SIG-M5 treated with dmso at 0.1 percent for 504 hours (cell line): ENCODE data around the gene FAM174B.

Source experiments
- DNase-seq: peaks from one replicate; lab custom pipeline; 2025; ENCODE audit not compliant: unreplicated experiment; lab: John Stamatoyannopoulos, UW

The FAM174B gene

DNA sequence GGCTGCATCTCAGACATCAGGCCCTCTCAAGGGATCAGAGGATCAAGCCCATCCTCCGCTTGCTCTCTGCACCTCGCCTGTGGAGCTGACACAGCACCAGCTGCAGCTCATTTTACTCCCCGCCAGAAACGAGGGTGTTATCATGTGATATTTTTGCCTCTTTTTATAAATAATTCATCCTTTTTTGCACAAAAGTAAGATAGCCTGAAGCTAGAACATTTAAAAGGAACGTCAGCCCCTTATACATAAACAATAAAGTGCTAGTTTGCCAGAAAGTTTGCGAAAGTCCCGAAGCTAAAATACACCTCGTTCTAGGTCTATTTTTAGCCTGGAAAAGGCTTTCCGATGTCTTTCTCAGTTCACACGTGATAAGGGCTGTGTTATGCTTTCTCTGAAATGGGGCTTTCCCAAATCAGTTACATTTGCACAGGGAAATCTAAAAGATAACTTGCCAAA, 9.6 kb upstream of the FAM174B start:
- DNase-seq = no peak

DNA sequence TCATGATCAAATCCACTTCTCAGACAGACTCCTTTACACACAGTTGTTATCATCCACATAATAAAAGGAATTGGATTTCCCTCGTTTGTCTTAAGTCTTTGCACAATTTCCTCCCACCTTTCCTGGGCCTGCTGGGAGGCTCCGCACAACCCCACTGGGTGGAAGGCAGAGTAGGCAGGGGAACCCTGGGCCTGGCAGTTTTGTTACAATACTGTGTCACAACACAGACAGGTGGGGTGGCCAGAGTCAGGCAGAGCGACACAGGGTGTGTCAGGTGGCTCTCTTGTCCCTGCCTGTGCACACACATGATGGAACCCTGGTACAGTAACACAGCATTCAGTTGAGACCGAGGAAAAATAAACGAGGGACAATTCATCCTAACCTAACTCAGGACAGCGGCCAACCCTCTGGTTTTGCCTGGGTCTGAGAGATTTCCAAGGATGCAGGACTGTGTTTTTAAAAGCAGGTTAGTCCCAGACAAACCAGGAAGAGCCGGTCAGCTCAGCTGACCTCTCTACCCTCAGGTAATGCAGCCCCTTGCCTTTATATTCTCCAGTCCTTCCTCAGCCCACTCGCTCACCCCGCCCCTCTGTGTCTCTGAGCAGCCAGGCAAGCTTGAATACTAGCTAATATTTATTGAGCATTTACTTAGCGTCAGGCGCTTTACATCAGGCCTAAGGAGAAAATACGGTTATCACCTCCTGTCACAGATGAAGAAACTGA, 8.8 kb upstream of the FAM174B start:
- no peak for DNase-seq

DNA sequence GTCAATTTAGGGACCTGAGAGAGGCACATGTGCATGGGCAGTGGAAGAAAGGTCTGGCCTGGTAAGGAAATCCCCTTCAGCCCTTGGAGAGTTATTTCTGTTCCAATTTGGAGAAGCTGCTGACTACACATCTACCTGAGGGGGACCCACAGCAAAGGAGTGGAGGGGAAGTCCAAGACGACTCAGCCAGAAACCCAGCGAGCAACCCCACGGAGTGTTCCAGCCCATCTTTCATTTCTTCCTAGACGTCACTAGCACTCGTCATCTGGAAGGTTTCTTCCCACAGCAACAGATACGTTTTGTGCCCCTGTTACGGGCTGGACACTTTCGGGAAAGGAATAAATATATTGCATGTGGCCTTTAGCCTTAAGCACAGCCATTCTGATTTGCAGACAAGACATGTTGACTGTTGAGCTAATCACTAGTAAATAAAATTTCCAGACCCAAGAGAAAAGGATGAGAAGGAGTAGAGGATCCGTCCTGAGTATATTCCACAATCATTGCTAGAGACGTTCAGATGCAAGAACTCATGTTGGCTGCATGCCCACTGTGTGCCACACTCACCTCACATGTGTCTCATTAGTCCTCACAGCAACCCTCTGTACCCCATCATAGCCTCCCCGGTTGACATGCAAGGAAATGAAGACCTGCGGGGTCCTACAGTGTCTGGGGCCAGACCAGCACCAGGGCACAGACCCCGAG, 7.8 kb upstream of the FAM174B start:
- DNase-seq = no peak

DNA sequence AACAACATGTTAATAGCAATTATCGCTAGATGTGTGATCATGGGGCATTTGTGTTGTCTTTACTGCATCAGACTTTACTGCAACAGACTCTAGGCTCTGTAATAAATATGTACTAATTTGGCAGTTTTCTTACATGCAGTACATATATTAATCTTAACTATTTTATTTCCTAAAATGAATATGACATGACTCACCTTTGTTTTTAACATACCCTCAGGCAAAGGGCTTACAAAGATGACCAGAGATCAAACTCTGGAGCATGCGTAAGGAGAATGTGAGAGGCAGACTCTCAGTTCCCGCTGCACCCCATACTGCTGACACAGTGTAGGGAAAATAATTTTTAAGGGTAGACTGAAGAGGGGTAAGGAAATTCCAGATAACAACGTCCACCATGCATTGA, 7.2 kb upstream of the FAM174B start:
- DNase-seq = no peak

DNA sequence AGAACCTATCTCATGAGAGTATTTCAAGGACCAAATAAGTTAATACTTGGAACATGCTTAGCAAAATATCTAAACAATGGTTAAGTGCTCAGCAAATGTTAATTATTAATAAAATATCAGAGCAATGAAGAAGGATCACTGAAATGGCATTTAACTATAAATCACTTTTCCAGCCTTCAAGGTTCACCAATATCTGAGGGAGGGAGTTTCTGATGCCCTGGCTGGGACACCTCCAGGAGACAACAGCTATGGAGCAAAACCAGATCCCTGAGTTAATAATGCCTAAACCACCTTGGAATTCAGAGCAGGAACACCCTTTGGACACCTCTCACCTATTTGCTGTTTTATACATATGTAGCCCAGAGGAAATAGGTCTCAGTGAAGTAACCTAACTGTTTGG, 6.4 kb upstream of the FAM174B start:
- no peak for DNase-seq

DNA sequence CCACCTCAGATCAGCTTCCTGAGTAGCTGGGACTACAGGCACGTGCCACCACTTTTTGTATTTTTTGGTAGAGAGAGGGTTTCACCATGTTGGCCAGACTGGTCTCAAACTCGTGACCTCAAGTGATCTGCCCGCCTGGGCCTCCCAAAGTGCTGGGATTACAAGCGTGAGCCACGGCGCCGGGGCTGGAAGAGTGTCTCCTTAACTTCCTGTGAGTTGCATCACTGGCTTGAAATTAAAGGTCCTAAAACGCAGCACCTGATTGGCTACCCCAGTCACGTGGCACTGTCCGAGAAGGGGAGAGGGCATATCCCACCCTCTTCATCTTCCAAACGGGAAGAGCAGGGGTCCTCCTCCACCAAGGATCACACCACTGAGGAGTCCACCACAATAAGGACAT, 5.5 kb upstream of the FAM174B start:
- DNase-seq = no peak

DNA sequence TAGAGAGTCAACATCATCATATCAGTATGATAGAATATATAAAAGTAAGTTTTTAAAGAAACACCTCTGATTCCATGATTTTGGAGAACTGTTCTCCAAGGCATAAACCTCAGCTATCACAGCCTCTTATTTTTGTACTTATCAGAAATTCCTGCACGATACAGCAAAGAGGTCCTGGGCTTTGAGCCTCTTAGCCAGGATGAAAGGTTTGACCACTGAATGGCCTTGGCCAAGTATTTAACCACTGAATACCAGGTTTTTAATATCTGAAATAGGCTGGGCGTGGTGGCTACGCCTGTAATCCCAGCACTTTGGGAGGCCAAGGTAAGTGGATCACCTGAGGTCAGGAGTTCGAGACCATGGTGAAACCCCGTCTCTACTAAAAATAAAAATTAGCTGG, 1.9 kb upstream of the FAM174B start:
- DNase-seq = no peak

DNA sequence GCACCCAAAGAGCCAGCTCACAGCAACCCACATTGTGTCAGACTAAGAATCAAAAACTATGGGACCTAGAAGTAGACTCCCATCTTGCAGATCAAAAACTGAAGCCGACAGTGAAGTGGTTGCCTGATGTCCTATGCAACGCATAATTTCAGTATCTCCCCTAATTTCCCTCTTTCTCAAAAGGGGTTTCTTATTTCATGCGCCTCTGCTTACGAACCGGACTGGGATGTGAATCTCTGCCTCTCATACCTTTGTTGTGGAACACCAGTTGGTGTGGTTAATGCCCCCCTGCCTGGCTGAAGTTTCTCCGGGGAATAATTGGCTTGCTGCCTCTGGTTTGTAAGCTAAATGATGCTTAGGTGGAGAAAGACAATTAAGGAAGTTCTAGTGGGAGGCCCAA, 514 bp upstream of the FAM174B start:
- DNase-seq = no peak

DNA sequence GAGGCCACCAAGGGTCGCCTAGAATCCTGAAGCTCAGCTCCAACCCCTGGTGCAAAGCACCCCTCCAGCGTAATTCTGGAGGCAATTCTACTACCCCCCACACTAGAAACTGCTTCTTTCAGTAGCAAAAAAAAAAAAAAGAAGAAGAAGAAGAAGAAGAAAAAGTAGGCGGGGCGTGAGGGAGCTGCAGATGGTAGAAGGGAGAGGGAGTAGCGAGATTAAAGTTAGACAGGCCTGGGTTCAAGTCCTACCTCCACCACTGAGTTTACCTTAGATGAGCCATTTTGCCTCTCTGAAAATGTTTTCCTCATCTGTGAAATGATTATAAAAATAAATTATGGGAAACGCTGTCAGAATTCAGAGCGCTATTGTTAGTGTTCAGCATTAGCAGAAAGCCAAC, 913 bp downstream of the FAM174B start:
- no peak for DNase-seq

DNA sequence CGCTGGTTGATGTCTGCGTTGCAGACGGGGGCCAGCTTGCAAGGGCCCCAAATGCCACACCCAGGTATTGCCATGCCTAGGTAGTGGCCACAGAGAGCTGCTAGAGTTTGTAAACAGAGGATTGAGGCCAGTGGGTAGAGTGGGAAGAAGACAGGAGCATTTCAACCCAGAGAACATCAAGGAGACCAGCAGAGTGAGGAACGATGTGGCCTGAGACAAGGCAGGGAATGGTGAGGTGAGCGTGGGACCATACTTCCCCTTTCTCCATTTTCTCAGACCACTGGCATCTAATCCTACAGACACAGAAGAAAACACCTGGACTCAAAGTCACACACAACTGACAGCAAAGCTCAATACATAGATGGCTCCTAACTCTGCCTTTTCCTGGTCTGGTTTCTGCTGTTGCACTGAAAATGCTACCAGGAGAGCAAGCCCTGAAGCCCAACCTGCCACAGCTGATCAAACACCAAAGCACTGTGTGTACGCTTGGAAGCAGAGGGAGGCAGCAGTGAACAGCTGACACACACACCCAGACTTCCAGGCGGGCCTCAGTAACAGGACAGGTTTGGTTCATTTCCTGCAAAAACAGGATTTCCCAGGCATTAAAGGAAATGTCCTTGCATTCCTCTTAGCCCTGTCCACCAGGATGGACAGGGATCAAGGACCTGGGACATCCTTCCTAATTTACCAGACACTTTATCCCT, 1.6 kb downstream of the FAM174B start:
- peak; percentile 44 for DNase-seq

DNA sequence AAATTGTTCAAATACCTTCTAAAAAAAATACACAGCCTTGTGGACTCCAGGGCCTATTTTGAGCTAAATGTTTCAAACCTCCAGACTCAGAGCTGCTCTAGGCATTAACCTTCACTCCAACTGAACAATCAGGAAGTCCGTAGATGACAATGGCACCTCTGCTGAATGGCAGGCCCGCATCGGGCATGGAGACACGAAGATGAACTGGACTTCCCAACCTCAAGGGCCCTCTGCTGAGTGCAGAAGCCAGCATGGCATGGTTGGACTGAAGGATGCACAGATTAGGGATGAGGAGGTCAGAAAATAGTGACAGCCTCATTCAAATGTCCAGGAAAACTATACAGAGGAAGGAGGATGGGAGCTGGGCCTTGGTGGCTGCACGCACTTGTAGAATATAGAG, 2.2 kb downstream of the FAM174B start:
- DNase-seq = no peak

DNA sequence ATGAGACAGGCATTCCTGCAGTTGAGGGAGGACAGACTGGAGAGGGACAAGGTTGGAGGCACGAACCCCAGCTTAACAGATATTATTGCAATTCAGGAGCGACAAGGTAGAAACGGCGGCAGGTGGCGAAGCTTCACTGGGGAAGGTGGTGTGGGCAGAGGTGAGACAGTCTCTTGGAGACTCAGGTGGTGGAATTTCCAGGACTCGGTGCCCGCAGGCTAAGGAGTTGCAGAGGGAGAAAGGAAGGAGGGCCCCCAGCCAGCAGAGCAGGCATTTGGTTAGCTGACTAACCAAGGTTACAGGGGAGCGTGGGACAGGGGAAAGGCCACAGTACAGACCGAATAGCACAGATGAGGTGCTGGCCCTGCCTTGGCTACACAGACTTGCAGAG, 3.0 kb downstream of the FAM174B start:
- no peak for DNase-seq

DNA sequence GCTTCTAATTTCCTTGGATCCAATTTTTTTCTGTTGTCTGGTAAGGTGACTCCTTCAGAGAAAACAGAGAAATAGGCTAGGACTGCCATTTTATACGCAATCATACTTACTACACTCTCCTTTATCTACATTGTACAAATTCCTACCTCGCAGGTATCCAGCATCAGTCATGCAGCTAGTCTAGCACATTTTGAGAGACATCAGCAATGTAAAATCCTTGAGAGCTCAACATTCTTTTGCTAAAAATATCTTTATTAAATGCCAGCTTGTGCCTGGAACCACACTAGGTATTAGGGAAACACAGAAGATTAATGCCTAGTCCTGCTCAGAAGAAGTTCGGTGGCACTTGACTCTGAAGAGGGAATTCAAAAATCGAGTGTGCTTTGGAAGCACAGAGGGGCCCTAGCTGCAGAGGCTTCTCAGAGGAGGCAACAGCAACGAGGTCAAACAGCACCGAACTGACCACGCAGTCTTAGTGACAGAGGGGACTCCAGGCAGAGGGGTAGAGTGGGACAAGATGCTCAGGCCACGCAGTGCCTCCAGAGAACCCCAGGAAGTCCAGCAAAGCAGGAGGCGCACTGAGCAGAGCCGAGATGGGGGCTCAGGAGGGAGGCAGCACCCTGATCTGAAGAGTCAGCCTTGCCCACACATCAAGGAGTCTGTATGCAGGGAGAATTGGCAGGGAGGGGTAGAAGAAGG, 3.5 kb downstream of the FAM174B start:
- DNase-seq = no peak

DNA sequence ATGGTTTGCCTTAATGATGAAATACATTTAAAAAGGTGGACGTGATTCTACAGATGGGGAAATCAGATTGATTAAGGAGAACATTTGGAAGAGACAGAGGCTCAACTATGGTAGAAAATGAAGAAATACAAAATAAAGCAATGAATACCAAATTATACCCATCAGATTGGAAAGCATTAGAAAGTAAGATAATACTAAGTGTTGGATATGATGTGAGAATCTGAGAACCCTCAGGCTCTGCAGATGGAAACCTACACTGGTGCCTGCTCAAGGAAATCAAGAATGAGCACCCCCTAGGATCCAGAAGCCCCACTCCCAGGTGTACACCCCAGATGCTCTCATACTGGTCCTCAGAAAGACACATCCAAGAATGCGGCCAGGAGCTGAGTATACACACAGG, 4.6 kb downstream of the FAM174B start:
- DNase-seq = no peak

DNA sequence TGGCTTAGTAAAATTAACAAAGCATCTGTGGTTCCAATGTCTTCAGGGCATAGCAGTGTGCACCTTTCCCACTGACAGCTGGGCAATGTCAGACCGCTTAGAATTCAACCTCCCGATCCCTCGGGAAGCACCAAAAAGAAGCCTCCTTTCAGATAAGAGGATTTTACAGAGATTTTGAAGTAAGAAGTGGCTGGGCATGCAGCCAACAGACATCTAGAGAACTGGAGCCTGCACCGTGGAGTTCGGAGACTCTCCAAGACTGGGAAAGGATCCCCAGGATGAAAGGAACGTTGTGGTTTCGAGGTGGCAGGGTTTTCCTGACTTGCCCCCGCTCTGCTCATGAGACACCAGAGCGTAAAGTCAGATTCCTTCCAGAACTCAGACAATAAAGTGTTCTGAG, 5.3 kb downstream of the FAM174B start:
- no peak for DNase-seq

DNA sequence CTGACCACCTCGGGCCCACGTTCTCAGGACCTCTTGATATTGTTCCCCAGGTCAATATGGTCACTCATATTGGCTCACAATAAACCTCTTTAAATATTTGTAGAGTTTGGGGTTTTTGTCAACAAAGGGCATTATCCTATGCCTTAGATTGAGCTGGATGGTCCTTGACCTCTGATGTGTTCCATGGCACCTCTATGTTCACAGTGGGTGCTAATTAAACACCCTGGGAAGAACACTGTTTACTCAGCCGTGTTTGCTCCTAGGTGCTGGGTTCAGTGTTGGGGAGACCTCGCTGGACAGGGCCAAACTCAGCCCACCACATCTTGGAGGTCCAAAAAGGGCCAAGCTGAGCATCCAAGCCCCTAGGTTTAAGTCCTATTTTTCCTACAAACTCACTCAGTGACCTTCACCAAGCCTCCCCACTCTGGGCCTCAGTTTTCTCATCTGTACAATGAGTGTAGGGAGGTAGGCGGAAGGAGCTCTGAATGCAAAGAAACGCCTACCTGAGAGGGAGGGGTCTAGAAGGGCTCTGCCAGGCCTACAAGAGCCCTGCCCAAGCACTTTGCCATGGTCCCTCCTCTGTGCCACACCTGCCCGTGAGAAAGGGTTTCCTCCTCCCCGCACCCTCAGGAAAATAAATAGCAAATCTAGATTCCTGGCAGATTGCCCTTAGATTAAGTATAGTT, 7.2 kb downstream of the FAM174B start:
- no peak for DNase-seq

DNA sequence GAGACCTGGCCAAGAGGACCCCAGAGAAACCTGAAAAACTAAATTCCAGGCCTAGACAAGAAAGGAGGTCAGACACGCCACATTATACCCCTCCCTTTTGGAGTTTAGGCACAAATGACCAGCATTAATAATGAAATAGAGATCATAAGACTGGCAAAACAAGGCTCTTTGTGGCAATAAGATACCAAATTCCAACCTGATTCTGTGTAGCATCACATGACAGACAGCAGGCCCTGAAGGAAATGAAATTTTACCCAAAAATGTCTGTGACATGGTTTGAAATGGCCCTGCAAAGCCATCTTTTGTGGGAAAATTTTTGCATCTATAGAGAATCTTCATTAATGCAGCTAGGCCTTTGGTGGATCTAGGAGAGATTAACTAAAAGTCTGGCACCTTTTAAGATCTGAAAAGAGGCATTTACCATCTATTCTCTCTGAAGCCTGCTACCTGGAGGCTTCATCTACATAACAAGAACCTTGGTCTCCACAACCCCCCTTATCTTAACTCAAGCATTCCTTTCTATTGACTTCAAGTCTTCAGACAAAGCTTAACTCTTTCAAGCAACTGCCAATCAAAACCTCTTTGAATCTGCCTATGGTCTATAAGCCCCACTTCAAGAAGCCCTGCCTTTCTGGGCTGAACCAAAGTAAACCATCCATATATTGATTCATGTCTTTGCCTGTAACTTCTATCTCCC, 8.0 kb downstream of the FAM174B start:
- DNase-seq = no peak

DNA sequence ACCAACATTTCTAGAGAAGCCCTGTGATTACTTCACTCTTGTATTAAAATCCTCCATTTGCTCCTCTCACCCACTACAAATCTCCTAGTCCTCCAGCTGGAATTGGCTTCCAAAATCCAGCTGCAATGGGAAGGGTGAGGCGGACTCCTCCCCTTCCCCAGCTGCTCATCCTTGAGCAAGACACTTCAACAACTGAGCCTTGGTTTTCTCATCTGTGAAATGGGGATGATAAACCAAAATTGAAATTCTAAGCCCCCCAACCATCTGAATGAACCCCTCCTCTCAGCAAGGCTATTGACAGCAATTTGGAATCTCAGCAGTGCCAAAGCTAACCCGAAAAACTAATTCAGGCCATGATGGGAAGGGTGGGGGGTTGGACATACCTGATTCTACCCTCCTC, 9.4 kb downstream of the FAM174B start:
- no peak for DNase-seq

DNA sequence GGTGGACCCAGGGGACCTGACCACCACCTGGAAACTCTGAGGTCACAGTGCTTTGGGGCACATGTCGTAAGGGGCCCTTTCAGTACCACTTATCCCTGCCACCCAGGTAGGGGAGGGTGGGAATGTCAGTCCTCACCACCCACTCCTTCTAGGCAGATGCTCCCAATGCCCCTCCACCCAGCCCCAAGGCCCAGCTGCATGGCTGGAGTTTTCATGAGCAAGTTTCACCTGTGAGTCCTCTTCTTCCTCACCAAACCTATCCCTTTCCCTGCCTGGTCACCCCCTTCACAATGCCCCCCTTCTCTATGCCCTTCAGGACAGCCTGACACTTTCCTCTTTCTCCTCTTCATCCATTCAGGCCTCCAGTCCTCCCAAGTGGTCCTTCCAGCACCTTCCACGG, 9.8 kb downstream of the FAM174B start:
- DNase-seq = no peak

DNA sequence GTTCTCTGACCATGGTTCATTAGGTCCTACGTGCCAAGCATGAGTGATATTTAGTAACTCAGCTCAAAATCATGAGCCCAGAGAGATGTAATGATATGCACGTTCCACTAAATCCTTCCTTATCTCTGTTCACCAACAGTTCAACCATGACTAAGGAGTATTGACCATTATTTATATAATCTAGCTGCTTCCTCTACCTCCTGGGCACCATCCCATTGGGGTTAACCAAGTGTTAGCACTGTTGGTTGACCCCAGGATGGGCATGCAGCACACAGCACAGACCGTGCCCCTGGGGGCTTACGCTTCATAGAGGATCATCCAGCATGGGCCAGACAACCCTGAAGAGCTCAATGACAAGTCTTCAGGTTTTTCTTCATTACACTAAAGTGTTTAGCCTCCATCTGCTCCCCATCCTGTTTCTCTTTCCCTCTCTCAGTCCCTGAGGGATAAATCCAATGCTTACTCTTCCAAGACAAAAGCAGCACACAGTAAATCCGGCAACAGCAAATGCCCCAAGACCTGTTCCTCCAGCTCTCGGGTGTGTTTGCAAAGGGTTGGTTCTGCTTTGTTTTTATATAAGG, 10.4 kb downstream of the FAM174B start:
- DNase-seq = peak; percentile 68
